HepG2 (cell line): ENCODE measurements around the gene CMIP. TPM values are rescaled to one million over a fixed set of nuclear protein-coding genes. Genes with fewer than 3 reads are reported as not detected.

Source experiments
- ATAC-seq: fragments of 200-7000 bp; cut with Tn5 transposase; 3 replicates; pipeline ENCODE4 v1.9.1; 2020; ENCODE audit warnings: mild to moderate bottlenecking, moderate library complexity
- BruUV-seq: library from RNA; stranded (reverse); fragments of 400-500 nt; replicated peaks from 2 replicates; lab custom pipeline; 2021; lab: Mats Ljungman, UMichigan
- CTCF ChIA-PET: fragments of 300-600 bp; formaldehyde crosslinking; extraction: SDS; loops from one replicate; lab custom pipeline; 2021; ENCODE audit warnings: low total read pairs, inconsistent platforms, low intra/inter-chr PET ratio; lab: Yijun Ruan, JAX
- POLR2A ChIA-PET: fragments of 350-600 bp; sonication (Branson Sonifier 250); formaldehyde crosslinking; loops from one replicate; lab custom pipeline; 2020; ENCODE audit warnings: antibody characterized with exemption, inconsistent platforms; lab: Yijun Ruan, JAX
- DNase-seq: peaks from one replicate; pipeline ENCODE4 v3.0.0-alpha.2; 2015; ENCODE audit warnings: low spot score
- FAIRE-seq: peaks from 3 replicates; lab custom pipeline; 2011; peaks lifted over from hg19 to GRCh38; lab: Jason Lieb, UNC
- H2AFZ ChIP-seq: one replicate; pipeline ENCODE4 v1.6.1; 2011; ENCODE audit warnings: low read length, inconsistent platforms
- H3K27ac ChIP-seq: fragments of 300-600 bp; 3 replicates; pipeline ENCODE4 v1.8.0; 2011; ENCODE audit warnings: mixed run types, mild to moderate bottlenecking, mixed read lengths, low read length, inconsistent platforms; ENCODE audit not compliant: insufficient read depth; ENCODE audit errors: extremely low read length
- H3K27me3 ChIP-seq, 2 experiments: fragments of 200-600 bp in 1 of 2; 2 replicates in 1 of 2; 3 replicates in 1 of 2; pipeline versions ENCODE4 v1.6.0 to v1.8.0; 2011; ENCODE audit warnings: low read length in 2 of 2, mild to moderate bottlenecking in 2 of 2, moderate library complexity in 2 of 2, inconsistent platforms in 1 of 2; ENCODE audit not compliant: insufficient read depth in 2 of 2, control insufficient read depth in 1 of 2
- H3K36me3 ChIP-seq, 2 experiments: fragments of 200-600 bp in 1 of 2; replicated peaks in 1 of 2; 2 replicates in 1 of 2; 3 replicates in 1 of 2; pipeline versions ENCODE4 v1.5.1 to v1.8.0; 2011; ENCODE audit warnings: low read length in 2 of 2, inconsistent platforms in 1 of 2; ENCODE audit not compliant: insufficient read depth in 2 of 2, control insufficient read depth in 1 of 2
- H3K4me1 ChIP-seq: 2 replicates; pipeline ENCODE4 v1.5.1; 2012; ENCODE audit warnings: low read length, inconsistent platforms; ENCODE audit not compliant: insufficient read depth
- H3K4me2 ChIP-seq: 2 replicates; pipeline ENCODE4 v1.6.0; 2011; ENCODE audit warnings: low read depth, low read length, inconsistent platforms
- H3K4me3 ChIP-seq, 3 experiments: fragments of 200-600 bp in 1 of 3; sonication (generic), shearing (Covaris generic) in 1 of 3; replicated peaks in 1 of 3; 2 replicates each; pipeline ENCODE4 v1.5.1; 2011 to 2016; ENCODE audit warnings: low read length in 3 of 3, inconsistent platforms in 2 of 3, low read depth in 2 of 3, mild to moderate bottlenecking in 2 of 3, control low read depth in 1 of 3, mixed read lengths in 1 of 3; ENCODE audit not compliant: insufficient read depth in 1 of 3
- H3K79me2 ChIP-seq: one replicate; pipeline ENCODE4 v1.6.1; 2011; ENCODE audit warnings: low read length, inconsistent platforms; ENCODE audit not compliant: insufficient read depth
- H3K9ac ChIP-seq: 2 replicates; pipeline ENCODE4 v1.6.0; 2011; ENCODE audit warnings: mild to moderate bottlenecking, low read depth, low read length, inconsistent platforms; ENCODE audit not compliant: insufficient read depth
- H3K9me3 ChIP-seq: 2 replicates; pipeline ENCODE4 v1.5.1; 2012; ENCODE audit warnings: mild to moderate bottlenecking, low read length
- H4K20me1 ChIP-seq: 2 replicates; pipeline ENCODE4 v1.6.0; 2011; ENCODE audit warnings: inconsistent platforms, mild to moderate bottlenecking, low read length, moderate library complexity; ENCODE audit not compliant: insufficient read depth
- NFE2L2 ChIP-seq: fragments of 150-350 bp; IDR thresholded peaks from 2 replicates; pipeline ENCODE4 v1.6.1; 2014; ENCODE audit warnings: low read length
- SUZ12 ChIP-seq: fragments of 150-350 bp; IDR thresholded peaks from 2 replicates; pipeline ENCODE4 v1.6.1; 2014; ENCODE audit warnings: low read depth, low read length
- WGBS: methylation state at CpG from one replicate; pipeline ENCODE4 v1.1.6; 2017; ENCODE audit warnings: low lambda C conversion rate; 5-methylcytosine and 5-hydroxymethylcytosine counted together
- in situ Hi-C: cut with HindIII; loops from 2 replicates; pipeline ENCODE4 v1.10.0; 2017; ENCODE audit warnings: low pct_unique_long_range_greater_than_20kb; ENCODE audit not compliant: extremely low pct_ligation_motif_present
- intact Hi-C: fragments of 100-400 bp; cut with micrococcal nuclease; formaldehyde crosslinking; loops from one replicate; pipeline ENCODE4 v1.10.0; 2022; ENCODE audit not compliant: unreplicated experiment
- polyA plus RNA-seq, 8 experiments: library from polyadenylated mRNA; depleted of rRNA in 3 of 8; stranded (reverse) in 7 of 8; unstranded in 1 of 8; fragments of >200 nt; fragmentation: Illumina TruSeq in 4 of 8; extraction: Trizol in 4 of 8; gene quantifications; 2 replicates each; pipeline versions ENCODE4 v1.2.1 to v1.2.3, GENCODE V29; 2011 to 2016; ENCODE audit warnings: low read depth in 4 of 8, missing spikeins in 1 of 8, mixed read lengths in 1 of 8; ENCODE audit not compliant: insufficient read depth in 1 of 8
- total RNA-seq, 5 experiments: library from RNA; depleted of rRNA; stranded (reverse); fragments of >200 nt; fragmentation: Illumina TruSeq; extraction: Trizol; gene quantifications; 2 replicates each; pipeline ENCODE4 v1.2.3, GENCODE V29; 2016; ENCODE audit warnings: low read depth in 1 of 5
- TF ChIP-seq, protein P1 (sequence below): sonication (generic); formaldehyde crosslinking; conservative IDR thresholded peaks from 2 replicates; pipeline ENCODE4 v1.4.0; 2020; ENCODE audit warnings: missing genetic modification reagents
- TF ChIP-seq, protein P2 (sequence below): sonication (generic); formaldehyde crosslinking; IDR thresholded peaks from 2 replicates; pipeline ENCODE4 v1.4.0; 2020; ENCODE audit warnings: missing genetic modification reagents, borderline replicate concordance
- TF ChIP-seq, protein P3 (sequence below): sonication (generic); formaldehyde crosslinking; IDR thresholded peaks from 2 replicates; pipeline ENCODE4 v1.5.0; 2020; ENCODE audit warnings: mild to moderate bottlenecking, missing genetic modification reagents

CMIP gene
- total and polyA plus RNA-seq, 2 of the 13 experiments (the other 11 are each of a cell fraction or from before 2014, with no cell fraction given) = 10.9 to 18.1 TPM

DNA sequence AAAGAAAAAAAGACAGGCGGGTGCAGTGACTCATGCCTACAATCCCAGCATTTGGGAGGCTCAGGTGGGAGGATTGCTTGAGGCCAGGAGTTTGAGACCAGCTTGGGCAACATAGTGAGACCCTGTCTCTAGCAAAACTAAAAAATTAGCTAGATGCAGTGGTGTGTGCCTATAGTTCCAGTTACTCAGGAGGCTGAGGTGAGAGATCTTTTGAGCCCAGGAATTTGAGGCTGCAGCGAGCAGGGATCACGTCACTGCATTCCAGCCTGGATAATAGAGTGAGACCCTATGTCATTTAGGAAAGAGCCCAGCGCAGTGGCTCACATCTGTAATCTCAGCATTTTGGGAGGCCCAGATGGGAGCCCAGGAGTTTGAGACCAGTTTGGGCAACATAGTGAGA is 126.6 kb downstream of the CMIP start:
- peaks cover 73% of the 10 kb centered on the region for H3K4me1 ChIP-seq

GRCh38 chr16:81571592-81572385 is 127.2 kb downstream of the CMIP start:
- H3K4me2 ChIP-seq = no peak overlapping the region
- no peak overlapping the region for H3K4me3 ChIP-seq
- POLR2A ChIA-PET = no interaction called here
- no peak for FAIRE-seq
- in situ Hi-C loops = no loop called here
- no peaks in the 10 kb centered on the region for H3K27me3 ChIP-seq
- peaks cover 98% of the 10 kb centered on the region for H4K20me1 ChIP-seq
- H3K9ac ChIP-seq = no peak overlapping the region
- H3K79me2 ChIP-seq = peaks cover 94% of the 10 kb centered on the region
- no TSS peak for BruUV-seq
- no peak for ATAC-seq
- peaks cover 9 to 26% of the 10 kb centered on the region in 2 experiments for H3K36me3 ChIP-seq
- 85% methylated on average over 24 of the region's 24 CpGs for WGBS
- DNase-seq = no peak
- CTCF ChIA-PET = no interaction called here
- no peak overlapping the region for H3K27ac ChIP-seq
- no peaks in the 10 kb centered on the region for H3K9me3 ChIP-seq
- no peak overlapping the region for H2AFZ ChIP-seq
- intact Hi-C loops = no loop called here
- H3K4me1 ChIP-seq = peaks cover 67% of the 10 kb centered on the region
- TF ChIP-seq, protein P1, sequence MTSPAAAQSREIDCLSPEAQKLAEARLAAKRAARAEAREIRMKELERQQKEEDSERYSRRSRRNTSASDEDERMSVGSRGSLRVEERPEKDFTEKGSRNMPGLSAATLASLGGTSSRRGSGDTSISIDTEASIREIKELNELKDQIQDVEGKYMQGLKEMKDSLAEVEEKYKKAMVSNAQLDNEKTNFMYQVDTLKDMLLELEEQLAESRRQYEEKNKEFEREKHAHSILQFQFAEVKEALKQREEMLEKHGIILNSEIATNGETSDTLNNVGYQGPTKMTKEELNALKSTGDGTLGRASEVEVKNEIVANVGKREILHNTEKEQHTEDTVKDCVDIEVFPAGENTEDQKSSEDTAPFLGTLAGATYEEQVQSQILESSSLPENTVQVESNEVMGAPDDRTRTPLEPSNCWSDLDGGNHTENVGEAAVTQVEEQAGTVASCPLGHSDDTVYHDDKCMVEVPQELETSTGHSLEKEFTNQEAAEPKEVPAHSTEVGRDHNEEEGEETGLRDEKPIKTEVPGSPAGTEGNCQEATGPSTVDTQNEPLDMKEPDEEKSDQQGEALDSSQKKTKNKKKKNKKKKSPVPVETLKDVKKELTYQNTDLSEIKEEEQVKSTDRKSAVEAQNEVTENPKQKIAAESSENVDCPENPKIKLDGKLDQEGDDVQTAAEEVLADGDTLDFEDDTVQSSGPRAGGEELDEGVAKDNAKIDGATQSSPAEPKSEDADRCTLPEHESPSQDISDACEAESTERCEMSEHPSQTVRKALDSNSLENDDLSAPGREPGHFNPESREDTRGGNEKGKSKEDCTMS = no peak
- no peak for TF ChIP-seq NFE2L2
- TF ChIP-seq, protein P2, sequence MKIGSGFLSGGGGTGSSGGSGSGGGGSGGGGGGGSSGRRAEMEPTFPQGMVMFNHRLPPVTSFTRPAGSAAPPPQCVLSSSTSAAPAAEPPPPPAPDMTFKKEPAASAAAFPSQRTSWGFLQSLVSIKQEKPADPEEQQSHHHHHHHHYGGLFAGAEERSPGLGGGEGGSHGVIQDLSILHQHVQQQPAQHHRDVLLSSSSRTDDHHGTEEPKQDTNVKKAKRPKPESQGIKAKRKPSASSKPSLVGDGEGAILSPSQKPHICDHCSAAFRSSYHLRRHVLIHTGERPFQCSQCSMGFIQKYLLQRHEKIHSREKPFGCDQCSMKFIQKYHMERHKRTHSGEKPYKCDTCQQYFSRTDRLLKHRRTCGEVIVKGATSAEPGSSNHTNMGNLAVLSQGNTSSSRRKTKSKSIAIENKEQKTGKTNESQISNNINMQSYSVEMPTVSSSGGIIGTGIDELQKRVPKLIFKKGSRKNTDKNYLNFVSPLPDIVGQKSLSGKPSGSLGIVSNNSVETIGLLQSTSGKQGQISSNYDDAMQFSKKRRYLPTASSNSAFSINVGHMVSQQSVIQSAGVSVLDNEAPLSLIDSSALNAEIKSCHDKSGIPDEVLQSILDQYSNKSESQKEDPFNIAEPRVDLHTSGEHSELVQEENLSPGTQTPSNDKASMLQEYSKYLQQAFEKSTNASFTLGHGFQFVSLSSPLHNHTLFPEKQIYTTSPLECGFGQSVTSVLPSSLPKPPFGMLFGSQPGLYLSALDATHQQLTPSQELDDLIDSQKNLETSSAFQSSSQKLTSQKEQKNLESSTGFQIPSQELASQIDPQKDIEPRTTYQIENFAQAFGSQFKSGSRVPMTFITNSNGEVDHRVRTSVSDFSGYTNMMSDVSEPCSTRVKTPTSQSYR (CRISPR knock-in tag) = no peak

More for the DNA sequence above, 126.6 kb downstream of the CMIP start:
- no peak for TF ChIP-seq SUZ12
- TF ChIP-seq, protein P3, sequence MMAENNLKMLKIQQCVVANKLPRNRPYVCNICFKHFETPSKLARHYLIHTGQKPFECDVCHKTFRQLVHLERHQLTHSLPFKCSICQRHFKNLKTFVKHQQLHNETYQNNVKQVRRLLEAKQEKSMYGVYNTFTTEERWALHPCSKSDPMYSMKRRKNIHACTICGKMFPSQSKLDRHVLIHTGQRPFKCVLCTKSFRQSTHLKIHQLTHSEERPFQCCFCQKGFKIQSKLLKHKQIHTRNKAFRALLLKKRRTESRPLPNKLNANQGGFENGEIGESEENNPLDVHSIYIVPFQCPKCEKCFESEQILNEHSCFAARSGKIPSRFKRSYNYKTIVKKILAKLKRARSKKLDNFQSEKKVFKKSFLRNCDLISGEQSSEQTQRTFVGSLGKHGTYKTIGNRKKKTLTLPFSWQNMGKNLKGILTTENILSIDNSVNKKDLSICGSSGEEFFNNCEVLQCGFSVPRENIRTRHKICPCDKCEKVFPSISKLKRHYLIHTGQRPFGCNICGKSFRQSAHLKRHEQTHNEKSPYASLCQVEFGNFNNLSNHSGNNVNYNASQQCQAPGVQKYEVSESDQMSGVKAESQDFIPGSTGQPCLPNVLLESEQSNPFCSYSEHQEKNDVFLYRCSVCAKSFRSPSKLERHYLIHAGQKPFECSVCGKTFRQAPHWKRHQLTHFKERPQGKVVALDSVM (CRISPR knock-in tag) = peak; percentile 83
- no peak overlapping the region for H3K4me3 ChIP-seq
- FAIRE-seq (no peak), ATAC-seq (no peak), DNase-seq (no peak)
- H3K27ac ChIP-seq = no peak overlapping the region
- no peak overlapping the region for H3K4me2 ChIP-seq
- BruUV-seq = no TSS peak
- no peak overlapping the region for H2AFZ ChIP-seq
- no peak overlapping the region for H3K9ac ChIP-seq
- H3K79me2 ChIP-seq = peaks cover 95% of the 10 kb centered on the region
- POLR2A ChIA-PET = no interaction called here
- 96% methylated on average over 4 of the region's 4 CpGs for WGBS
- CTCF ChIA-PET = no interaction called here
- H3K36me3 ChIP-seq = peaks cover 6 to 24% of the 10 kb centered on the region in 2 experiments
- intact Hi-C loops = no loop called here
- in situ Hi-C loops = no loop called here
- no peaks in the 10 kb centered on the region for H3K9me3 ChIP-seq
- peaks cover 99% of the 10 kb centered on the region for H4K20me1 ChIP-seq
- H3K27me3 ChIP-seq = no peaks in the 10 kb centered on the region
